ENCODE measurements around the gene ANKRD37. TPM values are rescaled to one million over a fixed set of nuclear protein-coding genes. Genes with fewer than 3 reads are reported as not detected.

Gene ANKRD37
- total and polyA plus RNA-seq, 2 donors (not counting 3 experiments of a cell fraction or from before 2014, with no cell fraction given), result 4.0 to 5.8 TPM

DNA sequence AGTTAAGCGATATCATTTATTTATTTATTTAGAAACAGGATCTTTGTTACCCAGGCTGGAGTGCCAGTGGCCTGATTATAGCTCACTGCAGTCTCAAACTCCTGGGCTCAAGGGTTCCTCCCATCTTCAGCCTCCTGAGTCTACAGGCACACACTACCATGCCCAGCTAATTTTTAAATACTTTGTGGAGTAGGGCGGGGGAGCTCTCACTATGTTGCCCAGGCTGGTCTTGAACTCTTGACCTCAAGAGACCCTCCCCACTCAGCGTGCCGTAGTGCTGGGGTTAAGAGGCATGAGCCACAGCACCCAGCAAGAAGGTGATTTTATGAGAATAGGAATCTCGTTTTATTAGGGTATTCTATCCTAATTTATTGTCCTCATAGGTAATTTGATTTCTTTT lies 33.0 kb downstream of the ANKRD37 start:
- intact Hi-C loops (cut with micrococcal nuclease), result no loop called here
- CTCF ChIA-PET, result interaction anchor here (1.4 kb wide), 1 partner anchor 35 kb away, joined by 3 read pairs; no protein-coding TSS in a partner anchor
- H3K27ac ChIP-seq (ENCODE audit: insufficient read depth, low read depth, low read length), result no peak overlapping the region

More for the DNA sequence above, 33.0 kb downstream of the ANKRD37 start:
- no peak overlapping the region for H3K9ac ChIP-seq (replicated peaks; ENCODE audit: extremely low read depth, insufficient read depth, low read length)
- no peaks in the 10 kb centered on the region for H3K9me1 ChIP-seq (replicated peaks; ENCODE audit: control insufficient read depth, extremely low read depth, insufficient read depth, low read length)
- FAIRE-seq (no peak), DNase-seq (ENCODE audit: low read depth, low spot score) (no peak)
- H3K36me3 ChIP-seq (ENCODE audit: control insufficient read depth in 2 of 2, extremely low read depth in 1 of 2, insufficient read depth in 2 of 2, low read length in 2 of 2), result no peaks in the 10 kb centered on the region
- H2AFZ ChIP-seq (ENCODE audit: low read depth, low read length), result no peak overlapping the region
- no peak overlapping the region for H3K4me2 ChIP-seq (ENCODE audit: insufficient read depth, low read length)
- H3K9me3 ChIP-seq (replicated peaks; ENCODE audit: control insufficient read depth, insufficient read depth, low read length), result no peaks in the 10 kb centered on the region
- H4K20me1 ChIP-seq (replicated peaks; ENCODE audit: control insufficient read depth, extremely low read depth, insufficient read depth, low read length), result no peaks in the 10 kb centered on the region
- POLR2A ChIA-PET, result no interaction called here
- peaks cover 4% of the 10 kb centered on the region for H3K79me2 ChIP-seq (ENCODE audit: control insufficient read depth, insufficient read depth, low read length)
- TF ChIP-seq, protein P1, sequence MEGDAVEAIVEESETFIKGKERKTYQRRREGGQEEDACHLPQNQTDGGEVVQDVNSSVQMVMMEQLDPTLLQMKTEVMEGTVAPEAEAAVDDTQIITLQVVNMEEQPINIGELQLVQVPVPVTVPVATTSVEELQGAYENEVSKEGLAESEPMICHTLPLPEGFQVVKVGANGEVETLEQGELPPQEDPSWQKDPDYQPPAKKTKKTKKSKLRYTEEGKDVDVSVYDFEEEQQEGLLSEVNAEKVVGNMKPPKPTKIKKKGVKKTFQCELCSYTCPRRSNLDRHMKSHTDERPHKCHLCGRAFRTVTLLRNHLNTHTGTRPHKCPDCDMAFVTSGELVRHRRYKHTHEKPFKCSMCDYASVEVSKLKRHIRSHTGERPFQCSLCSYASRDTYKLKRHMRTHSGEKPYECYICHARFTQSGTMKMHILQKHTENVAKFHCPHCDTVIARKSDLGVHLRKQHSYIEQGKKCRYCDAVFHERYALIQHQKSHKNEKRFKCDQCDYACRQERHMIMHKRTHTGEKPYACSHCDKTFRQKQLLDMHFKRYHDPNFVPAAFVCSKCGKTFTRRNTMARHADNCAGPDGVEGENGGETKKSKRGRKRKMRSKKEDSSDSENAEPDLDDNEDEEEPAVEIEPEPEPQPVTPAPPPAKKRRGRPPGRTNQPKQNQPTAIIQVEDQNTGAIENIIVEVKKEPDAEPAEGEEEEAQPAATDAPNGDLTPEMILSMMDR (IDR thresholded peaks at IDR 0.05; ENCODE audit: extremely low read depth in 1 of 2, insufficient read depth in 1 of 2, low read depth in 1 of 2, low read length in 2 of 2), result no peak
- TF ChIP-seq POLR2A (IDR thresholded peaks at IDR 0.05; ENCODE audit: low read depth, low read length), result no peak
- no peak for TF ChIP-seq MYC (IDR thresholded peaks at IDR 0.05; ENCODE audit: low read depth, low read length)
- no peak for TF ChIP-seq EZH2 (IDR thresholded peaks at IDR 0.05; ENCODE audit: borderline replicate concordance, low read depth, low read length, severe bottlenecking)
- no peak for TF ChIP-seq JUN (IDR thresholded peaks at IDR 0.05; ENCODE audit: borderline replicate concordance, insufficient read depth, insufficient read length, low read depth)
- TF ChIP-seq, protein P2, sequence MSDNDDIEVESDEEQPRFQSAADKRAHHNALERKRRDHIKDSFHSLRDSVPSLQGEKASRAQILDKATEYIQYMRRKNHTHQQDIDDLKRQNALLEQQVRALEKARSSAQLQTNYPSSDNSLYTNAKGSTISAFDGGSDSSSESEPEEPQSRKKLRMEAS (IDR thresholded peaks at IDR 0.05; ENCODE audit: insufficient read depth, insufficient read length), result no peak
- no peak for TF ChIP-seq GATA2 (IDR thresholded peaks at IDR 0.05; ENCODE audit: insufficient read depth, insufficient read length, low read depth, low read length)
- no peak for TF ChIP-seq POLR2AphosphoS5 (IDR thresholded peaks at IDR 0.05; ENCODE audit: insufficient read depth, low read depth, low read length)
- TF ChIP-seq FOS (IDR thresholded peaks at IDR 0.05; ENCODE audit: borderline replicate concordance, insufficient read depth, low read length), result no peak
- peaks cover 4% of the 10 kb centered on the region for H3K4me1 ChIP-seq (ENCODE audit: control insufficient read depth, extremely low read depth, insufficient read depth, low read length)
- dilution Hi-C loops (cut with MboI; ENCODE audit: extremely low pct_ligation_motif_present, low sequenced_read_pairs), result no loop called here
- no peaks in the 10 kb centered on the region for H3K27me3 ChIP-seq (ENCODE audit: control insufficient read depth in 2 of 2, insufficient read depth in 2 of 2, low read length in 2 of 2)
- H3K4me3 ChIP-seq (replicated peaks in 1 of 3; ENCODE audit: insufficient read depth in 1 of 3, low read depth in 1 of 3, low read length in 3 of 3), result no peak overlapping the region
- BruUV-seq (replicated peaks), result no TSS peak
